IMR-90 (cell line): ENCODE data around the gene KCNQ1. TPM values are rescaled to one million over a fixed set of nuclear protein-coding genes. Genes with fewer than 3 reads are reported as not detected.

ENCODE experiments used
- ATAC-seq: fragments of 200-7000 bp; cut with Tn5 transposase; 2 replicates; pipeline ENCODE4 v1.9.1; 2020; ENCODE audit warnings: low read depth, mild to moderate bottlenecking, moderate library complexity
- BruUV-seq: library from RNA; stranded (reverse); fragments of 400-500 nt; replicated peaks from 2 replicates; lab custom pipeline; 2021; lab: Mats Ljungman, UMichigan
- CTCF ChIA-PET: fragments of 300-600 bp; formaldehyde crosslinking; extraction: SDS; loops from one replicate; lab custom pipeline; 2021; ENCODE audit warnings: antibody characterized with exemption; lab: Yijun Ruan, JAX
- POLR2A ChIA-PET: fragments of 300-600 bp; sonication (Branson Sonifier 250); formaldehyde crosslinking; loops from one replicate; lab custom pipeline; 2022; ENCODE audit warnings: antibody characterized with exemption; ENCODE audit not compliant: unreplicated experiment; lab: Charles Lee
- DNase-seq: peaks from one replicate; pipeline ENCODE4 v3.0.0; 2013
- H2AFZ ChIP-seq: replicated peaks from 2 replicates; pipeline ENCODE3; 2013; ENCODE audit warnings: low read length, mild to moderate bottlenecking; ENCODE audit not compliant: poor library complexity
- H2AK5ac ChIP-seq: 2 replicates; pipeline ENCODE4 v1.6.1; 2013; ENCODE audit warnings: low read depth, low read length, inconsistent platforms
- H2AK9ac ChIP-seq: replicated peaks from 2 replicates; pipeline ENCODE3; 2013; ENCODE audit warnings: mild to moderate bottlenecking, low read depth, low read length, moderate library complexity; ENCODE audit not compliant: poor library complexity
- H2BK120ac ChIP-seq: 2 replicates; pipeline ENCODE4 v1.6.1; 2013; ENCODE audit warnings: low read depth, low read length, inconsistent platforms
- H2BK15ac ChIP-seq: 3 replicates; pipeline ENCODE4 v1.6.1; 2013; ENCODE audit warnings: low read depth, low read length, inconsistent platforms
- H2BK20ac ChIP-seq: 2 replicates; pipeline ENCODE4 v1.6.1; 2013; ENCODE audit warnings: low read depth, mild to moderate bottlenecking, inconsistent platforms, low read length, moderate library complexity
- H2BK5ac ChIP-seq: 2 replicates; pipeline ENCODE4 v1.6.1; 2013; ENCODE audit warnings: mild to moderate bottlenecking, low read depth, low read length, inconsistent platforms; ENCODE audit not compliant: poor library complexity, severe bottlenecking
- H3K14ac ChIP-seq: replicated peaks from 2 replicates; pipeline ENCODE4 v1.6.1; 2013; ENCODE audit warnings: low read depth, low read length, inconsistent platforms
- H3K18ac ChIP-seq: 2 replicates; pipeline ENCODE4 v1.6.1; 2013; ENCODE audit warnings: low read depth, low read length, control low read depth
- H3K23ac ChIP-seq: 2 replicates; pipeline ENCODE4 v1.6.1; 2013; ENCODE audit warnings: low read depth, low read length, inconsistent platforms
- H3K27ac ChIP-seq: 2 replicates; pipeline ENCODE4 v1.5.1; 2013; ENCODE audit warnings: mild to moderate bottlenecking, control low read depth, low read length; ENCODE audit not compliant: insufficient read depth
- H3K27me3 ChIP-seq: 2 replicates; pipeline ENCODE4 v1.6.1; 2013; ENCODE audit warnings: low read length; ENCODE audit not compliant: control insufficient read depth, insufficient read depth
- H3K36me3 ChIP-seq: 2 replicates; pipeline ENCODE4 v1.6.1; 2013; ENCODE audit warnings: low read length, mixed read lengths; ENCODE audit not compliant: control insufficient read depth, insufficient read depth
- H3K4ac ChIP-seq: 2 replicates; pipeline ENCODE4 v1.6.1; 2013; ENCODE audit warnings: low read depth, low read length, inconsistent platforms
- H3K4me1 ChIP-seq: 2 replicates; pipeline ENCODE4 v1.6.1; 2013; ENCODE audit warnings: low read length, mixed read lengths; ENCODE audit not compliant: control insufficient read depth, insufficient read depth
- H3K4me2 ChIP-seq: 2 replicates; pipeline ENCODE4 v1.6.1; 2013; ENCODE audit warnings: low read depth, mild to moderate bottlenecking, control low read depth, low read length, moderate library complexity
- H3K4me3 ChIP-seq: 2 replicates; pipeline ENCODE4 v1.5.1; 2013; ENCODE audit warnings: low read depth, mild to moderate bottlenecking, control low read depth, low read length, moderate library complexity; ENCODE audit not compliant: insufficient read depth
- H3K56ac ChIP-seq: 2 replicates; pipeline ENCODE4 v1.6.1; 2013; ENCODE audit warnings: low read length, inconsistent platforms; ENCODE audit not compliant: insufficient read depth; ENCODE audit errors: extremely low read depth
- H3K79me1 ChIP-seq, 2 experiments: 2 replicates each; pipeline ENCODE4 v1.6.1; 2013; ENCODE audit warnings: low read length in 2 of 2, inconsistent platforms in 1 of 2, low read depth in 1 of 2
- H3K9ac ChIP-seq: 2 replicates; pipeline ENCODE4 v1.6.1; 2013; ENCODE audit warnings: low read depth, low read length, control low read depth
- H3K9me1 ChIP-seq: 2 replicates; pipeline ENCODE4 v1.6.1; 2013; ENCODE audit warnings: low read length, inconsistent platforms; ENCODE audit not compliant: insufficient read depth
- H3K9me3 ChIP-seq: 2 replicates; pipeline ENCODE4 v1.6.1; 2013; ENCODE audit warnings: low read length; ENCODE audit not compliant: control insufficient read depth, insufficient read depth
- H4K20me1 ChIP-seq: 2 replicates; pipeline ENCODE4 v1.6.1; 2013; ENCODE audit warnings: low read length, inconsistent platforms; ENCODE audit not compliant: insufficient read depth
- H4K5ac ChIP-seq: 2 replicates; pipeline ENCODE4 v1.6.1; 2013; ENCODE audit warnings: mild to moderate bottlenecking, low read depth, low read length, control low read depth
- H4K8ac ChIP-seq, 2 experiments: 2 replicates each; pipeline ENCODE4 v1.6.1; 2013; ENCODE audit warnings: low read depth in 2 of 2, low read length in 2 of 2, control low read depth in 1 of 2, inconsistent platforms in 1 of 2
- H4K91ac ChIP-seq: 2 replicates; pipeline ENCODE4 v1.6.1; 2013; ENCODE audit warnings: low read depth, low read length, inconsistent platforms; ENCODE audit not compliant: insufficient read depth
- BHLHE40 ChIP-seq: fragments of 150-350 bp; IDR thresholded peaks from 2 replicates; pipeline ENCODE4 v1.6.1; 2016; ENCODE audit warnings: mild to moderate bottlenecking, low read depth, low read length
- CEBPB ChIP-seq: IDR thresholded peaks from 2 replicates; pipeline ENCODE4 v1.6.1; 2012; ENCODE audit warnings: low read depth, low read length, improper control_type of control experiment
- CHD1 ChIP-seq: IDR thresholded peaks from 2 replicates; pipeline ENCODE4 v1.6.1; 2012; ENCODE audit warnings: low read depth, low read length, improper control_type of control experiment
- FOS ChIP-seq: fragments of 150-350 bp; IDR thresholded peaks from 2 replicates; pipeline ENCODE4 v1.6.1; 2016; ENCODE audit warnings: low read depth, low read length
- MAFK ChIP-seq: IDR thresholded peaks from 2 replicates; pipeline ENCODE4 v1.6.1; 2012; ENCODE audit warnings: low read depth, low read length, improper control_type of control experiment
- MAZ ChIP-seq: IDR thresholded peaks from 2 replicates; pipeline ENCODE4 v1.6.1; 2012; ENCODE audit warnings: low read depth, mild to moderate bottlenecking, low read length, improper control_type of control experiment, moderate library complexity, borderline replicate concordance
- MXI1 ChIP-seq: IDR thresholded peaks from 2 replicates; pipeline ENCODE4 v1.6.1; 2012; ENCODE audit warnings: low read depth, mild to moderate bottlenecking, low read length, moderate library complexity, borderline replicate concordance
- NFE2L2 ChIP-seq: fragments of 150-350 bp; IDR thresholded peaks from 2 replicates; pipeline ENCODE4 v1.6.1; 2016; ENCODE audit warnings: low read depth, mild to moderate bottlenecking, low read length
- POLR2A ChIP-seq: IDR thresholded peaks from 2 replicates; pipeline ENCODE4 v1.6.1; 2012; ENCODE audit warnings: mild to moderate bottlenecking, low read depth, low read length
- RCOR1 ChIP-seq: IDR thresholded peaks from 2 replicates; pipeline ENCODE4 v1.6.1; 2012; ENCODE audit warnings: mild to moderate bottlenecking, low read length, improper control_type of control experiment; ENCODE audit not compliant: insufficient replicate concordance
- RFX5 ChIP-seq: IDR thresholded peaks from 2 replicates; pipeline ENCODE4 v1.8.0; 2012; ENCODE audit warnings: low read depth, mild to moderate bottlenecking, low read length, moderate library complexity
- SMC3 ChIP-seq: fragments of 150-350 bp; IDR thresholded peaks from 2 replicates; pipeline ENCODE4 v1.6.1; 2016; ENCODE audit warnings: low read depth, mild to moderate bottlenecking, antibody characterized with exemption, low read length, moderate library complexity
- dilution Hi-C: fragments of 300-500 bp; cut with HindIII; formaldehyde crosslinking; loops from one replicate; pipeline ENCODE4 v1.14.3; 2018; ENCODE audit warnings: low sequenced_read_pairs; ENCODE audit not compliant: unreplicated experiment
- in situ Hi-C: fragments of 300-500 bp; cut with MboI; formaldehyde crosslinking; loops from 3 replicates; pipeline ENCODE4 v1.14.3; 2019; ENCODE audit warnings: low sequenced_read_pairs, inconsistent platforms, mixed read lengths
- intact Hi-C: fragments of 100-400 bp; cut with micrococcal nuclease; formaldehyde crosslinking; loops from 2 replicates; pipeline ENCODE4 v1.10.0; 2022
- polyA plus RNA-seq, 3 experiments: library from polyadenylated mRNA; depleted of rRNA; stranded (reverse); fragments of >200 nt; gene quantifications; 2 replicates each; pipeline ENCODE4 v1.2.3, GENCODE V29; 2012; ENCODE audit warnings: low replicate concordance in 1 of 3
- total RNA-seq: library from RNA; depleted of rRNA; stranded (reverse); fragments of >200 nt; gene quantifications from 2 replicates; pipeline ENCODE4 v1.2.3, GENCODE V29; 2012
- TF ChIP-seq, protein P1 (sequence below): fragments of 150-350 bp; IDR thresholded peaks from 2 replicates; pipeline ENCODE4 v1.6.1; 2016; ENCODE audit warnings: low read depth, mild to moderate bottlenecking, low read length, moderate library complexity, borderline replicate concordance
- TF ChIP-seq, protein P2 (sequence below): fragments of 150-350 bp; IDR thresholded peaks from 2 replicates; pipeline ENCODE4 v1.6.1; 2017; ENCODE audit warnings: mild to moderate bottlenecking, antibody characterized with exemption, low read length, low read depth
- TF ChIP-seq, protein P3 (sequence below): conservative IDR thresholded peaks from 2 replicates; pipeline ENCODE4 v1.5.1; 2012; ENCODE audit warnings: mild to moderate bottlenecking, low read depth, low read length, improper control_type of control experiment

Gene KCNQ1
- total and polyA plus RNA-seq, 2 of the 4 experiments (the other 2 are of a cell fraction) = 0.07 TPM; not detected in 1

DNA sequence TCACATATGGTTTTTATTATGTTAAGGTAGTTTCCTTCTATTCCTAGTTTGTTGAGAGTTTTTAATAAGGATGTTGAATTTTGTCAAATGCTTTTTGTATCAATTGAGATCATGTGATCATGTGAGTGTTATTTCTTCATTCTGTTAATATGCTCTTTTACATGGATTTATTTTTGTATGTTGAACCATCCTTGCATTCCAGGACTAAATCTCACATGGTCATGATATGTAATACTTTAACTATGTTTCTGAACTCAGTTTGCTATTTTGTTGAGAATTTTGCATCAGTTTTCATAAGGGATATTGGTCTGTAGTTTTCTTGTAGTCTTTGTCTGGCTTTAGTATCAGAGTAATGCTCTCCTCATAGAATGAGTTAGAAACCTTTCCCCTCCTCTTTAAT, 43.2 kb downstream of the KCNQ1 start:
- no peak overlapping the region for H3K14ac ChIP-seq
- H2BK20ac ChIP-seq = no peak overlapping the region
- ChIA-PET POLR2A (no interaction called here), CTCF (no interaction called here)
- no peak overlapping the region for H2AFZ ChIP-seq
- no peaks in the 10 kb centered on the region for H3K4me1 ChIP-seq
- H3K9me3 ChIP-seq = peaks cover 7% of the 10 kb centered on the region; the same call in 1 of the 2 replicates
- H4K20me1 ChIP-seq = no peaks in the 10 kb centered on the region
- H3K4ac ChIP-seq = no peak overlapping the region
- H3K36me3 ChIP-seq = no peaks in the 10 kb centered on the region
- no peak overlapping the region for H3K4me2 ChIP-seq
- no peak overlapping the region for H4K91ac ChIP-seq
- TF ChIP-seq CEBPB (no peak), MXI1 (no peak), BHLHE40 (no peak), POLR2A (no peak), CHD1 (no peak), MAFK (no peak), RCOR1 (no peak), FOS (no peak), RFX5 (no peak), SMC3 (no peak), MAZ (no peak), NFE2L2 (no peak)
- TF ChIP-seq, protein P1, sequence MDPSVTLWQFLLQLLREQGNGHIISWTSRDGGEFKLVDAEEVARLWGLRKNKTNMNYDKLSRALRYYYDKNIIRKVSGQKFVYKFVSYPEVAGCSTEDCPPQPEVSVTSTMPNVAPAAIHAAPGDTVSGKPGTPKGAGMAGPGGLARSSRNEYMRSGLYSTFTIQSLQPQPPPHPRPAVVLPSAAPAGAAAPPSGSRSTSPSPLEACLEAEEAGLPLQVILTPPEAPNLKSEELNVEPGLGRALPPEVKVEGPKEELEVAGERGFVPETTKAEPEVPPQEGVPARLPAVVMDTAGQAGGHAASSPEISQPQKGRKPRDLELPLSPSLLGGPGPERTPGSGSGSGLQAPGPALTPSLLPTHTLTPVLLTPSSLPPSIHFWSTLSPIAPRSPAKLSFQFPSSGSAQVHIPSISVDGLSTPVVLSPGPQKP = no peak
- TF ChIP-seq, protein P2, sequence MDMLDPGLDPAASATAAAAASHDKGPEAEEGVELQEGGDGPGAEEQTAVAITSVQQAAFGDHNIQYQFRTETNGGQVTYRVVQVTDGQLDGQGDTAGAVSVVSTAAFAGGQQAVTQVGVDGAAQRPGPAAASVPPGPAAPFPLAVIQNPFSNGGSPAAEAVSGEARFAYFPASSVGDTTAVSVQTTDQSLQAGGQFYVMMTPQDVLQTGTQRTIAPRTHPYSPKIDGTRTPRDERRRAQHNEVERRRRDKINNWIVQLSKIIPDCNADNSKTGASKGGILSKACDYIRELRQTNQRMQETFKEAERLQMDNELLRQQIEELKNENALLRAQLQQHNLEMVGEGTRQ = no peak
- TF ChIP-seq, protein P3, sequence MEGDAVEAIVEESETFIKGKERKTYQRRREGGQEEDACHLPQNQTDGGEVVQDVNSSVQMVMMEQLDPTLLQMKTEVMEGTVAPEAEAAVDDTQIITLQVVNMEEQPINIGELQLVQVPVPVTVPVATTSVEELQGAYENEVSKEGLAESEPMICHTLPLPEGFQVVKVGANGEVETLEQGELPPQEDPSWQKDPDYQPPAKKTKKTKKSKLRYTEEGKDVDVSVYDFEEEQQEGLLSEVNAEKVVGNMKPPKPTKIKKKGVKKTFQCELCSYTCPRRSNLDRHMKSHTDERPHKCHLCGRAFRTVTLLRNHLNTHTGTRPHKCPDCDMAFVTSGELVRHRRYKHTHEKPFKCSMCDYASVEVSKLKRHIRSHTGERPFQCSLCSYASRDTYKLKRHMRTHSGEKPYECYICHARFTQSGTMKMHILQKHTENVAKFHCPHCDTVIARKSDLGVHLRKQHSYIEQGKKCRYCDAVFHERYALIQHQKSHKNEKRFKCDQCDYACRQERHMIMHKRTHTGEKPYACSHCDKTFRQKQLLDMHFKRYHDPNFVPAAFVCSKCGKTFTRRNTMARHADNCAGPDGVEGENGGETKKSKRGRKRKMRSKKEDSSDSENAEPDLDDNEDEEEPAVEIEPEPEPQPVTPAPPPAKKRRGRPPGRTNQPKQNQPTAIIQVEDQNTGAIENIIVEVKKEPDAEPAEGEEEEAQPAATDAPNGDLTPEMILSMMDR = no peak
- DNase-seq (no peak), ATAC-seq (no peak)
- H2AK9ac ChIP-seq = no peak overlapping the region
- no peak overlapping the region for H4K8ac ChIP-seq
- H4K5ac ChIP-seq = no peak overlapping the region
- no peak overlapping the region for H3K4me3 ChIP-seq
- no peak overlapping the region for H3K9ac ChIP-seq
- H3K56ac ChIP-seq = no peak overlapping the region
- no peak overlapping the region for H3K23ac ChIP-seq
- no TSS peak for BruUV-seq
- no peak overlapping the region for H2BK5ac ChIP-seq
- dilution Hi-C loops (no loop called here), in situ Hi-C loops (no loop called here), intact Hi-C loops (no loop called here)
- H2BK15ac ChIP-seq = no peak overlapping the region
- H3K27ac ChIP-seq = no peak overlapping the region
- H3K79me1 ChIP-seq = no peaks in the 10 kb centered on the region
- peaks cover 12% of the 10 kb centered on the region for H3K27me3 ChIP-seq
- H3K9me1 ChIP-seq = no peaks in the 10 kb centered on the region
- no peak overlapping the region for H2AK5ac ChIP-seq
- H2BK120ac ChIP-seq = no peak overlapping the region
- H3K18ac ChIP-seq = no peak overlapping the region
